Smooth muscle cell (in vitro differentiated cells): ENCODE measurements around the gene MYCBPAP. TPM values are rescaled to one million over a fixed set of nuclear protein-coding genes. Genes with fewer than 3 reads are reported as not detected.

Experiments used
- DNase-seq: peaks from one replicate; lab custom pipeline; 2025; ENCODE audit not compliant: unreplicated experiment; lab: John Stamatoyannopoulos, UW
- H2AFZ ChIP-seq: fragments of 200-600 bp; sonication (generic); 2 replicates; pipeline ENCODE4 v1.6.0; 2016; ENCODE audit warnings: antibody characterized with exemption, low read depth, mild to moderate bottlenecking
- H3F3A ChIP-seq: fragments of 200-600 bp; sonication (generic); 2 replicates; pipeline ENCODE4 v1.6.0; 2017; ENCODE audit warnings: antibody characterized with exemption, low read depth
- H3K27ac ChIP-seq: fragments of 200-600 bp; sonication (generic); 2 replicates; pipeline ENCODE4 v1.5.1; 2016; ENCODE audit warnings: low read depth, mild to moderate bottlenecking
- H3K27me3 ChIP-seq: fragments of 200-600 bp; sonication (generic); 2 replicates; pipeline ENCODE4 v1.6.1; 2016; ENCODE audit warnings: low read depth, mild to moderate bottlenecking
- H3K36me3 ChIP-seq: fragments of 200-600 bp; sonication (generic); 2 replicates; pipeline ENCODE4 v1.5.1; 2016; ENCODE audit warnings: low read depth
- H3K4me1 ChIP-seq: fragments of 200-600 bp; sonication (generic); 2 replicates; pipeline ENCODE4 v1.5.1; 2016; ENCODE audit warnings: low read depth
- H3K4me2 ChIP-seq: fragments of 200-600 bp; sonication (generic); 2 replicates; pipeline ENCODE4 v1.6.0; 2016; ENCODE audit warnings: mild to moderate bottlenecking
- H3K4me3 ChIP-seq: fragments of 200-600 bp; sonication (generic); 2 replicates; pipeline ENCODE4 v1.5.1; 2016; ENCODE audit warnings: mild to moderate bottlenecking
- H3K79me2 ChIP-seq: fragments of 200-600 bp; sonication (generic); 2 replicates; pipeline ENCODE4 v1.6.0; 2016; ENCODE audit warnings: low read depth, mild to moderate bottlenecking
- H3K9ac ChIP-seq: fragments of 200-600 bp; sonication (generic); 2 replicates; pipeline ENCODE4 v1.6.0; 2016; ENCODE audit warnings: low read depth
- H3K9me3 ChIP-seq: fragments of 200-600 bp; sonication (generic); replicated peaks from 2 replicates; pipeline ENCODE4 v1.5.1; 2016; ENCODE audit warnings: low read depth
- H4K20me1 ChIP-seq: fragments of 200-600 bp; sonication (generic); 2 replicates; pipeline ENCODE4 v1.6.0; 2016; ENCODE audit warnings: low read depth
- WGBS: methylation state at CpG from one replicate; pipeline ENCODE4 v1.1.7; 2016; ENCODE audit warnings: low lambda C conversion rate; 5-methylcytosine and 5-hydroxymethylcytosine counted together
- polyA plus RNA-seq: library from polyadenylated mRNA; unstranded; fragments of >200 nt; fragmentation: Nextera tagmentation; extraction: Ambion mirVana; gene quantifications from 2 replicates; pipeline ENCODE4 v1.2.1, GENCODE V29; 2016
- total RNA-seq: library from RNA; depleted of rRNA; stranded (reverse); fragments of >200 nt; gene quantifications from 2 replicates; pipeline ENCODE4 v1.2.3, GENCODE V29; 2014
- TF ChIP-seq, protein P1 (sequence below): fragments of 200-600 bp; sonication (generic); IDR thresholded peaks from 2 replicates; pipeline ENCODE4 v1.5.1; 2017; ENCODE audit warnings: borderline replicate concordance, mild to moderate bottlenecking, antibody characterized with exemption; ENCODE audit not compliant: insufficient read depth, poor library complexity, severe bottlenecking

Gene MYCBPAP
- total and polyA plus RNA-seq, 2 experiments from 2014 or later = 0.90 to 0.97 TPM

- Histone ChIP-seq H4K20me1 (no peaks in the 10 kb centered on the region), H3K9ac (no peak overlapping the region), H3K4me2 (no peak overlapping the region), H3K9me3 (no peaks in the 10 kb centered on the region), H3K36me3 (no peaks in the 10 kb centered on the region), H3K27ac (no peak overlapping the region), H3F3A (no peaks in the 10 kb centered on the region), H3K27me3 (no peaks in the 10 kb centered on the region), H3K79me2 (no peaks in the 10 kb centered on the region), H3K4me3 (no peak overlapping the region), H2AFZ (no peak overlapping the region), H3K4me1 (peaks cover 6% of the 10 kb centered on the region)
- DNase-seq = no peak
- 94% methylated on average over 18 of the region's 18 CpGs for whole genome bisulfite sequencing
- TF ChIP-seq, protein P1, sequence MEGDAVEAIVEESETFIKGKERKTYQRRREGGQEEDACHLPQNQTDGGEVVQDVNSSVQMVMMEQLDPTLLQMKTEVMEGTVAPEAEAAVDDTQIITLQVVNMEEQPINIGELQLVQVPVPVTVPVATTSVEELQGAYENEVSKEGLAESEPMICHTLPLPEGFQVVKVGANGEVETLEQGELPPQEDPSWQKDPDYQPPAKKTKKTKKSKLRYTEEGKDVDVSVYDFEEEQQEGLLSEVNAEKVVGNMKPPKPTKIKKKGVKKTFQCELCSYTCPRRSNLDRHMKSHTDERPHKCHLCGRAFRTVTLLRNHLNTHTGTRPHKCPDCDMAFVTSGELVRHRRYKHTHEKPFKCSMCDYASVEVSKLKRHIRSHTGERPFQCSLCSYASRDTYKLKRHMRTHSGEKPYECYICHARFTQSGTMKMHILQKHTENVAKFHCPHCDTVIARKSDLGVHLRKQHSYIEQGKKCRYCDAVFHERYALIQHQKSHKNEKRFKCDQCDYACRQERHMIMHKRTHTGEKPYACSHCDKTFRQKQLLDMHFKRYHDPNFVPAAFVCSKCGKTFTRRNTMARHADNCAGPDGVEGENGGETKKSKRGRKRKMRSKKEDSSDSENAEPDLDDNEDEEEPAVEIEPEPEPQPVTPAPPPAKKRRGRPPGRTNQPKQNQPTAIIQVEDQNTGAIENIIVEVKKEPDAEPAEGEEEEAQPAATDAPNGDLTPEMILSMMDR = no peak
Observed at GRCh38 chr17:50548831-50549230, 40.6 kb downstream of the MYCBPAP start.

DNA sequence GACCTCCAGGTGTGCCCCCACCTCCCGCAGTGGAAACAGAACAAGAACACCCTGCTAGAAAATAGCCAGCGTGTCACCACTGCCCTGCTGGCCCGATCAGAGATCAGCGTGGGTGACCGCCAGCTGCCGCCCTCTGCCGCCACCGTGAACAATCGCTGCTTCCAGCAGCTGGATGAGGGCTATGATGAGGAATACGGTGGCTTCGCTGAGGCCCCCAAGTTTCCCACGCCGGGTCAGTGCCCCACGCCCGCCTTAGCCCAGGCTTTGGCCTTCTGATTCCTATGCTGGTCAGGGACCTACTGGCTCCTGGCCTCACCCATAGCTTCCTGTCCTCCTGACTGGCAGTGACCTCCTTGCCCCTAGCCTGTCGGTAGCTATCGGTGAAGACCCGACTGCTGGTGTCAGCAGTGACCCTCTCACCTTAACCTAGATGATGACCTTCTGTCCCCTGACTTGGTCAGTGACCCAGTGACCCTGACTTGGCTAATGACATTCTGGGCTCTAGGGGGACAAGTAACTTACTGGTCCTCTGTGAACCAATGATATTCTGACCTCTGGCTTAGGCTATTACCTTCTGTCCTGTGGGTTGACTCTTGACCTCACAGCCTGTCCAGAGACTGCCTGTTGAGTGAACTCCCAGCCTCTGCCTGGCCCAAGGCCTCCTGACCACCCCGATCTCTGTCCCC is 41.2 kb downstream of the MYCBPAP start:
- no peaks in the 10 kb centered on the region for H3F3A ChIP-seq
- no peak overlapping the region for H3K9ac ChIP-seq
- H3K36me3 ChIP-seq = no peaks in the 10 kb centered on the region
- H4K20me1 ChIP-seq = no peaks in the 10 kb centered on the region
- no peak for DNase-seq
- H3K27ac ChIP-seq = no peak overlapping the region
- H3K9me3 ChIP-seq = no peaks in the 10 kb centered on the region
- H3K4me1 ChIP-seq = peaks cover 6% of the 10 kb centered on the region
- H2AFZ ChIP-seq = no peak overlapping the region
- TF ChIP-seq, protein P1 = no peak
- H3K4me3 ChIP-seq = no peak overlapping the region
- no peaks in the 10 kb centered on the region for H3K27me3 ChIP-seq
- H3K79me2 ChIP-seq = no peaks in the 10 kb centered on the region
- 91% methylated on average over 19 of the region's 19 CpGs for WGBS
- H3K4me2 ChIP-seq = no peak overlapping the region

DNA sequence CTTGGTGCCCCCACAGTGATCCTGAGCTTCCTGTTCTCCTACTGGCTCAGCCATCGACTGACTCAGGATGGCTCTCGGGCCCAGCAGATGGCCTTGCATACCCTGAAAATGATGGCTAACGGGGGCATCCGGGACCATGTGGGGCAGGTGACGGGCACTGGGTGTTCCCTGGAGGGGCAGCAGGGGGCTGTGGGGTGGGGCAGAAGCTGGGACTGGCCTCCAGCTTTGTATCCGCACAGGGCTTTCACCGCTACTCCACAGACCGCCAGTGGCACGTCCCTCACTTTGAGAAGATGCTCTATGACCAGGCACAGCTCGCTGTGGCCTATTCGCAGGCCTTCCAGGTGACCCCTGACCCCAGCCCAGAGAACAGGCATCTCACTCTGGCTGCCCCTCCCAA is 41.7 kb downstream of the MYCBPAP start:
- no peak overlapping the region for H3K27ac ChIP-seq
- H4K20me1 ChIP-seq = no peaks in the 10 kb centered on the region
- 97% methylated on average over 11 of the region's 11 CpGs for WGBS
- no peaks in the 10 kb centered on the region for H3K36me3 ChIP-seq
- no peak overlapping the region for H3K9ac ChIP-seq
- H3K4me3 ChIP-seq = no peak overlapping the region
- H3F3A ChIP-seq = no peaks in the 10 kb centered on the region
- peaks cover 6% of the 10 kb centered on the region for H3K4me1 ChIP-seq
- no peaks in the 10 kb centered on the region for H3K79me2 ChIP-seq
- TF ChIP-seq, protein P1 = no peak
- DNase-seq = no peak
- H3K4me2 ChIP-seq = no peak overlapping the region
- H3K9me3 ChIP-seq = no peaks in the 10 kb centered on the region
- no peak overlapping the region for H2AFZ ChIP-seq
- no peaks in the 10 kb centered on the region for H3K27me3 ChIP-seq
